OCI-LY3 (cell line): ENCODE measurements around the gene VEZT.

Source experiments
- EZH2phosphoT487 ChIP-seq: fragments of 200-600 bp; shearing (Covaris generic); IDR thresholded peaks from 2 replicates; pipeline ENCODE4 v1.6.1; 2018; ENCODE audit warnings: antibody characterized with exemption, mixed run types, low read depth
- TF ChIP-seq, protein P1 (sequence below): fragments of 200-600, 300-600 bp; sonication (generic); IDR thresholded peaks from 2 replicates; pipeline ENCODE4 v1.5.1; 2014; ENCODE audit warnings: antibody characterized with exemption, low read length, low read depth

DNA sequence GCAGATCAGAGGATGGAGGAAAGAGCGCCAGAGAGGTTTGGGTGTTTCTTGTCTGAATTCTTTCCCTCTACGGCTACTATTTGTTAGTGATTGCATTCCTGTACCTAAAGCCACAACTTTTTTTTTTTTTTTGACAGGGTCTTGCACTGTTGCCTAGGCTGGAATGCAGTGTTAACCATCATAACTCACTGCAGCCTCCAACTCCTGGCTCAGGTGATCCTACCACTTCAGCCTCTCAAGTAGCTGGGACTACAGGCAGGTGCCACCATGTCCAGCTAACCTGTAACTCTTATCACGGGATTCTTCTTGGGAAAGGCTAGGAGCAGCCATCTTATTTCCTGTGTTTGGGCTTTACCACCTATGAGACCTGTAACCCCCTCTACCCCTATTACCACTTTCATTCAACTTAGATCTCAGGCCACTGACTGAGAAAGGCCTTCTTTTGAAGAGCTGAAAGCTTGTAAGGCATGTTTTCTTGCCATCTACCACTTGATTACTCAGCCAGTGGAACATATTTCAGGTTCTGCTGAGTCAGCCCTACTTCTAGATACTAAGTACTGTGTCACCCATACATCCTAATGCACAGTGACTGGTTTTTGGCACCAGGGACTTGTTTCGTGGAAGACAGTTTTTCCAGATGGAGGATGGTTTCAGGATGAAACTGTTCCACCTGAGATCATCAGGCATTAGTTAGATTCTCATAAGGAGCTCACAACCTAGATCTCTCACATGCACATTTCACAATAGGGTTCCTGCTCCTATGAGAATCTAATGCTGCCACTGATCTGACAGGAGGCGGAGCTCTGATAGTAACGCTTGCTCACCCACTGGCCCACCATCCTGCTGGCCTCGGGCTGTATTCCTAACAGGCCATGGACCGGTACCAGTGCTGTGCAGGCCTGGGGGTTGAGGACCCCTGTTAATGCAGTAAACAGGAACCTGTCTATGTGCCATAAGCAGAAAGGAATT is 6.9 kb downstream of the VEZT start:
- TF ChIP-seq, protein P1, sequence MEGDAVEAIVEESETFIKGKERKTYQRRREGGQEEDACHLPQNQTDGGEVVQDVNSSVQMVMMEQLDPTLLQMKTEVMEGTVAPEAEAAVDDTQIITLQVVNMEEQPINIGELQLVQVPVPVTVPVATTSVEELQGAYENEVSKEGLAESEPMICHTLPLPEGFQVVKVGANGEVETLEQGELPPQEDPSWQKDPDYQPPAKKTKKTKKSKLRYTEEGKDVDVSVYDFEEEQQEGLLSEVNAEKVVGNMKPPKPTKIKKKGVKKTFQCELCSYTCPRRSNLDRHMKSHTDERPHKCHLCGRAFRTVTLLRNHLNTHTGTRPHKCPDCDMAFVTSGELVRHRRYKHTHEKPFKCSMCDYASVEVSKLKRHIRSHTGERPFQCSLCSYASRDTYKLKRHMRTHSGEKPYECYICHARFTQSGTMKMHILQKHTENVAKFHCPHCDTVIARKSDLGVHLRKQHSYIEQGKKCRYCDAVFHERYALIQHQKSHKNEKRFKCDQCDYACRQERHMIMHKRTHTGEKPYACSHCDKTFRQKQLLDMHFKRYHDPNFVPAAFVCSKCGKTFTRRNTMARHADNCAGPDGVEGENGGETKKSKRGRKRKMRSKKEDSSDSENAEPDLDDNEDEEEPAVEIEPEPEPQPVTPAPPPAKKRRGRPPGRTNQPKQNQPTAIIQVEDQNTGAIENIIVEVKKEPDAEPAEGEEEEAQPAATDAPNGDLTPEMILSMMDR, result no peak
- no peak for TF ChIP-seq EZH2phosphoT487
